ENCODE results near the gene CENPM. TPM values are rescaled to one million over a fixed set of nuclear protein-coding genes. Genes with fewer than 3 reads are reported as not detected.

Gene CENPM
- polyA plus RNA-seq, 3 donors from 2014 or later = 4.3 to 9.3 (median 5.5) TPM

GRCh38 chr22:41919357-41920224 is 27.4 kb downstream of the CENPM start:
- Mint-ChIP-seq H3K9me3 (no peaks in the 10 kb centered on the region), H3K27ac (peak overlapping the region in 1 of 6 donors; percentile 37), H3K4me1 (peaks cover 8 to 18% of the 10 kb centered on the region in 2 donors), H3K4me3 (peak overlapping the region; percentile 65 to 80 (median 71)), H3K27me3 (ENCODE audit: low read depth in 3 of 3) (peaks cover 11 to 18% (median 13%) of the 10 kb centered on the region in 3 donors), H3K36me3 (no peaks in the 10 kb centered on the region)
- peak in 2 of 3 donors; percentile 34 to 45 for DNase-seq

- Mint-ChIP-seq H3K9me3 (no peaks in the 10 kb centered on the region), H3K27ac (no peak overlapping the region), H3K4me3 (peak overlapping the region; percentile 29 to 69 (median 59)), H3K4me1 (peaks cover 8 to 18% of the 10 kb centered on the region in 2 donors), H3K36me3 (no peaks in the 10 kb centered on the region), H3K27me3 (ENCODE audit: low read depth in 3 of 3) (peaks cover 12 to 22% (median 13%) of the 10 kb centered on the region in 3 donors)
- no peak for DNase-seq
These were observed 28.8 kb downstream of the CENPM start for GRCh38 chr22:41917903-41918791.

- DNase-seq = no peak
- Mint-ChIP-seq H3K36me3 (no peaks in the 10 kb centered on the region), H3K4me3 (no peak overlapping the region), H3K27me3 (ENCODE audit: low read depth in 3 of 3) (peaks cover 15 to 25% (median 15%) of the 10 kb centered on the region in 3 donors), H3K9me3 (no peaks in the 10 kb centered on the region), H3K4me1 (peaks cover 8 to 18% of the 10 kb centered on the region in 2 donors), H3K27ac (no peak overlapping the region)
These were observed 29.5 kb downstream of the CENPM start for GRCh38 chr22:41917375-41917902.

GRCh38 chr22:41916745-41917358 is 30.1 kb downstream of the CENPM start:
- Mint-ChIP-seq H3K36me3 (no peaks in the 10 kb centered on the region), H3K4me3 (peak overlapping the region in 1 of 5 donors; percentile 21), H3K27me3 (ENCODE audit: low read depth in 3 of 3) (peaks cover 15 to 26% (median 16%) of the 10 kb centered on the region in 3 donors), H3K9me3 (no peaks in the 10 kb centered on the region), H3K27ac (no peak overlapping the region), H3K4me1 (peaks cover 8 to 19% of the 10 kb centered on the region in 2 donors)
- DNase-seq = no peak

- H3K27me3 Mint-ChIP-seq (ENCODE audit: low read depth in 3 of 3) = peaks cover 17 to 30% (median 19%) of the 10 kb centered on the region in 3 donors
- H3K36me3 Mint-ChIP-seq = no peaks in the 10 kb centered on the region
- DNase-seq = no peak
- no peaks in the 10 kb centered on the region for H3K9me3 Mint-ChIP-seq
- no peak overlapping the region for H3K27ac Mint-ChIP-seq
- H3K4me3 Mint-ChIP-seq = peak overlapping the region; percentile 52 to 68 (median 59)
- H3K4me1 Mint-ChIP-seq = peaks cover 12 to 21% of the 10 kb centered on the region in 2 donors
These were observed 31.0 kb downstream of the CENPM start for GRCh38 chr22:41915786-41916493.

GRCh38 chr22:41915035-41915785 is 31.7 kb downstream of the CENPM start, which contains the start of gene SHISA8:
TSS of gene SHISA8 (minus strand) at chr22:41915074. CDS start at chr22:41914667, 407 bp downstream.
- Mint-ChIP-seq H3K36me3 (no peaks in the 10 kb centered on the region), H3K4me1 (peaks cover 12 to 19% of the 10 kb centered on the region in 2 donors), H3K4me3 (peak within 1 kb of the TSS; percentile 40 to 68 (median 53)), H3K9me3 (no peaks in the 10 kb centered on the region), H3K27ac (no peak within 1 kb of the TSS), H3K27me3 (ENCODE audit: low read depth in 3 of 3) (peaks cover 16 to 30% (median 17%) of the 10 kb centered on the region in 3 donors)
- peak; percentile 38 to 49 (median 40) for DNase-seq

- Mint-ChIP-seq H3K27ac (no peak overlapping the region), H3K9me3 (no peaks in the 10 kb centered on the region), H3K4me3 (no peak overlapping the region), H3K4me1 (peaks cover 12 to 18% of the 10 kb centered on the region in 2 donors), H3K36me3 (no peaks in the 10 kb centered on the region), H3K27me3 (ENCODE audit: low read depth in 3 of 3) (peaks cover 16 to 30% (median 17%) of the 10 kb centered on the region in 3 donors)
- DNase-seq = no peak
These were observed 32.3 kb downstream of the CENPM start for GRCh38 chr22:41914611-41915034.

- Mint-ChIP-seq H3K9me3 (no peaks in the 10 kb centered on the region), H3K36me3 (no peaks in the 10 kb centered on the region), H3K27me3 (ENCODE audit: low read depth in 3 of 3) (peaks cover 17 to 33% (median 19%) of the 10 kb centered on the region in 3 donors), H3K27ac (no peak overlapping the region), H3K4me3 (peak overlapping the region in 1 of 5 donors; percentile 23), H3K4me1 (peaks cover 13 to 20% of the 10 kb centered on the region in 2 donors)
- no peak for DNase-seq
These were observed 33.0 kb downstream of the CENPM start for GRCh38 chr22:41913842-41914534.

- DNase-seq = no peak
- Mint-ChIP-seq H3K27me3 (ENCODE audit: low read depth in 3 of 3) (peaks cover 19 to 34% (median 19%) of the 10 kb centered on the region in 3 donors), H3K4me3 (peak overlapping the region in 3 of 5 donors; percentile 24 to 52 (median 50)), H3K36me3 (no peaks in the 10 kb centered on the region), H3K9me3 (no peaks in the 10 kb centered on the region), H3K4me1 (peaks cover 19 to 24% of the 10 kb centered on the region in 2 donors), H3K27ac (no peak overlapping the region)
These were observed 33.8 kb downstream of the CENPM start for GRCh38 chr22:41913040-41913719.

GRCh38 chr22:41912338-41913039 is 34.5 kb downstream of the CENPM start:
- Mint-ChIP-seq H3K36me3 (no peaks in the 10 kb centered on the region), H3K4me1 (peaks cover 26 to 28% of the 10 kb centered on the region in 2 donors), H3K9me3 (no peaks in the 10 kb centered on the region)

More at GRCh38 chr22:41912338-41913039, 34.5 kb downstream of the CENPM start:
- Mint-ChIP-seq H3K27me3 (ENCODE audit: low read depth in 3 of 3) (peaks cover 19 to 34% (median 19%) of the 10 kb centered on the region in 3 donors), H3K27ac (no peak overlapping the region), H3K4me3 (peak overlapping the region in 2 of 5 donors; percentile 29 to 38)
- no peak for DNase-seq

All from immature natural killer cell (primary cell).